GM21723 (cell line): ENCODE data around the gene PCNX2.
"Not testable (repeated sequence)": the region's sequence is repeated elsewhere in the genome, so short reads cannot be mapped to it uniquely, and the experiment has no call there.

Experiments used
- ATAC-seq: cut with Tn5 transposase; IDR thresholded peaks from one replicate; pipeline ENCODE4 v1.9.1; 2021; ENCODE audit warnings: mild to moderate bottlenecking, moderate library complexity; ENCODE audit not compliant: unreplicated experiment

PCNX2 gene

DNA sequence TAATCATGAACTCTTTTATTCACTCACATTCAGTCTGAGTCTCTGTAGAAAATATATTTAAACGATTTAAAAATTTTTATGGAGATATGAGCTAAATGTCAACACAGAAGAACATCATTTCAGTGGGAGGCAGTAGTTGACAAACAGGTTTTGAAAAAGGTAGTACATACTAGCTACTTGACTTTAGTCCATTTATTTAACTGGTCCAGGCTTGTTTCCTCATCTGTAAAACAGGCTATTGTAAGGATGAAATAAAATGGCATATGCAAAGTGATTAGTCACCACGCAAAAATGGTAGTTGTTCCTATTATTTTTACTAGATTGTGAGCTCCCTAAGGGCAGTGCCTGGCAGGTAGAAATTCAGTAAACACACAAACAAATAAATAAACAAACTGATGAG is 270.0 kb downstream of the PCNX2 start:
- no peak for ATAC-seq

DNA sequence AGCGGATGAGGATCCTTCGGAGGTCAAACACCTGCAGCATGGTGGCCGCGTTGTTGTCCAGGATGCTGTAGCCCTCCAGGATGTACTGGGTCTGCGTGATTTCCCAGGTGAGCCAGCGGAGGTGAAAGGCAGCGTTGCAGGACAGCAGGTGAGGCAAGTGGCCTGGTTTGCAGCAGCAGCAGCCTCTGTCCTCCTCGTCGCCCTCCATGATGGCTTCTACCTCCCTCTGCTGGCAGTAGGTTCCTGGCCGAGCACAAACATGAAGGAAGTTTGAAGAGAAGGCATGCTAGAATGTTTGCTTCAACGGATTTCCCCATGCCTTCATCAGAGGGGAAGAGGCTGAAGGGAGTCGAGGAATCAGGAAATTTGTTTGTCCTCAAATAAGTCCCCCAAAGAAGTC is 270.4 kb downstream of the PCNX2 start:
- ATAC-seq: no peak

DNA sequence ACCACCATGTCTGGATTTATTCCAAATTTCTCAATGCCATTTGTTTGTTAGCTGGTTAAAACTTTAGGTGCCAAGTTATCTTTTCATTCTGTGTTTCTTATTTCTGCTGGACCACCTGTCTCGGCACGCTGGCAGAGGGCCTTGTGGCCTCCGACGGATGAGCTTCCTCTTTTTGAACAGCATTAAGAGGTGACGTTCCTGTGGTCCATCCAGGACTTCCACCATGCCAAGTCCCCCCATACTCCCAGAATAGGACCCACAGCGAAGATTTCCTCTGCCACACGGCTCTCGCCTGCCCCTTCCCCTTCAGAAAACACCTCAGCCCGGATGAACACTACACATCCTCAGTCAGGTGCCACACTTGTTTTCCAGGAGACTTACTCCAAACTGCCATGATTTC is 271.3 kb downstream of the PCNX2 start:
- ATAC-seq: no peak

DNA sequence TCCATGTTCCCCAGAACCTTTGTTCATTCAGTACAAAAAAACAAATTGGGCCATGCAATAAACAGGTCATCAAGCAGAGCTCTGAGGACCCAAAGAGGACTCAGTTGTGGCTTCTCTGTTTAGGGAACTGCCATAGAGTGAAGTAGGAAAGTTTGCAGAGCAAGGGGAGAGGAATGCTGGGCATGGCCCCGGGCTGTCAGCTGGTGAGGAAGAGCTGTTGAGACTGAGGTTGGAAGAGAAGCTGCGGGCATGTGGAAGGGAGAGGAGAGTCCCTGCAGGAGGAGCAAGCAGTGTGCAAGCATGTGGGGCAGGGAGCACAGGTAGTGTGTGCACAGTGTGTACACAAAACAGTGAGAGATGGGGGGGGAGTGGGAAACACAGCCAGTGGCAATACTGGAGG is 273.3 kb downstream of the PCNX2 start:
- ATAC-seq: no peak

DNA sequence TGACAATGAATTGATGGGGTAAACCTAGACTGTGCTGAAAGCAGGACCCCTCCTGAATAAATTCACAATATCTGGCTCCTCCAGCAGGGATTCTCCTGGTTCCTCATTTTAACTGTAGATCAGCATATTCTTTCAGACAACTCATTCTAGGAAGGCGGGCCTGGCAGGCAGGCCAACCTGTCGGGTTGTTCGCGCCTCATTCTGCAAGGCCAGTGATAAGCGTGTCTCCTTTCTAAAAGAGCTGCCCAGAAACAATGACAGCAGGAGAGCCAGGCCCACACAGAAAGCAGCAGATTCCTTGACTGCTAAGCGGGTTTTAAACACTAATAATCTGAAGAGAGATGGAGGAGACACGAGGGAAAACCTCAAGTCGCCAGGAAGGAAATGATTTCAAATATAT is 275.1 kb downstream of the PCNX2 start:
- no peak for ATAC-seq

DNA sequence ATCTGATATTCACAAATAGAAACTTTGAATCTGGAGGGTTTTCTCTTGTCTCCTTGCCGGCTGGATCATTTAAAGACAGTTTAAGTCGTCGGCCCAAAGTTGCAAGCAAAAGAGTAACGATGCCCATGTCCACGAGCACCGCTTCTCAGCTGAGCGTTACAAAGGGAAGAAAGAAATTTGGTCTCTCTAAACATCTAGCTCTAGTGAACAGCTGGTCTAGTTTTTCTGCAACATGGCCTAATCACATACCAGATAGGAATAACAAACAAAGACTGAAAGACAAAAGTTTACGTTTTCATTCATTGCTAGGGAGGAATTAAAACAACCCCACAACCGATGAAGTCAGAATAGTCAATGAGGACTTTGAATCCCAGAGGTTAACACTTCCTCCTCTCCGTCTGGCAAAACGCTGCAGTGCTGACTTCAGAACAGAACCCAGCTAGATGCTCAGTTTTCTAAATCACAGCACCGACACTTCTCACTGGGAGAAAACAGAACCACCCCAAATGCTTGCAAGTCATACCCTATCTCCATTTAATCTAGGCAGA is 275.7 kb downstream of the PCNX2 start:
- ATAC-seq: no peak

DNA sequence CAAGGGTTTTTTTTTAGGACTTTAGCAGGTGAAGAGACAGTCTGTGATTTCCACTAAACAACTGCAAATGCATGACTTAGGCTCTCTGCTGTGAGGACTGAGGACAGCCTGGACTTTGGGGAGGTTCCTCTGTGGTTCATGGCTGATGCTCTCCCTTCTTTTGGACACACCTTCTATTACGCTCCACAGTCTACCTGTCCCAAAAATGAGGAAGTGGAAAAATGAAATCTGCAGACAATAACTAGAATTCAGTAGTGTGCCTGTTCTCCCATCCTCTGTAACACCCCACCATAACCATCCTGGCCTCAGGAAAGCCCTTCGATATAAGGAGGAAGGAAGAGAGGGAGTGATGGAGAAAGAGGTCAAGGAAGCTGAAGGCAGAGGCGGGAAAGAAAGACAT is 276.4 kb downstream of the PCNX2 start:
- no peak for ATAC-seq

DNA sequence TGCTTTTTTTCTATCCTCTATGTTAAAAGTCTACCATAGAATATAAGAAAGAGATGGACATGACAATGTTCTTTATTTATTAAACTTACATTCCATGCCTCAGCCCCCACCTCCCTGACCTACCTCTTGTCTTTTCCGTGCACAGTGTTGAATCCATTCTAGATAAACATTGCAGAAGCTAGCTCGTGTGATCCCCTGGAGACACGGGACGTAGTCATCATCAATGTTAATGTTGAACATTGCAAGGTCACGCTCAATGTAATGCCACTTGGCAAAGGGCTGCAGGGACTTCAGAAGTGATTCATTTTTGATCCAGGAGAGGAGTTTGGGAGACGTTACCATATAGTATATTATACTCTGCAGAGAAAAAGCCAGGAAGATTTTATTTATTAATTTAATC is 278.7 kb downstream of the PCNX2 start:
- no peak for ATAC-seq

DNA sequence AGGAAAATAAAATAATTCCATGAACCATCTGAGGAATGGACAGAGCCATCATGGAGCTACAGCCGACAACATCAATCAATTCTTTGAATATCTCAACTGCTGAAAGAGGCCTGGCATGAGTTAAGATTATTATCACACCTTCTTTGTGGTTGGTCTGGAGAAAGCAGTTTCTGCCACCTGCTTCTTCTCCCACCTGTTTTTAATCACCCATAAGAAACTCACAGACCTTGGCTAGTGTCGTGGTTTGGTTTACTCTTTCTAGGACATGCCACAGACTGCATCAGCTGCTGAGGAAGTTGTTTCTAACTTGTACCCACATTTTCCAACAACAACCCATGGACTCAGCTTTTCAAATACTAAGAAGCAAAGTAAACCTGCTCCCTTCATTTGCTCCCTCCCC is 279.6 kb downstream of the PCNX2 start:
- no peak for ATAC-seq

DNA sequence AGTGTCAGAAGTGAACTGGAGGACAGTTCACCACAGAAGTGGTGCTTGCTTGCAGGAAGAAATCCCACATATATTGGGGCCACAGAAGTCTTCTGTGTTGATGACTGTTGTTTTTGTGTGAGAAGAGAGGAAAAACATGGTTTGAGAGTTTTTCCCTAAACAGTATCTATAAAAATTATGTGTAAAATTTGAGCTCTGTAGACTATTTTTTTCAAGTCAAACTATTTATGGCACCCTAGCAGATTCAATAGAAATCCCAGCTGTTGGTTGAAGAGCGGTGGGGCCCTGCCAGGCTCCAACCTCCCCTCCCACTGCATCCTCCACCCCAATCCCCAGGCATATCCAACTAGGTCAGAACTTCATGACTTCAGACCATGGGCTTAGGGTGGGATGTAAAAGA is 283.5 kb downstream of the PCNX2 start:
- no peak for ATAC-seq

DNA sequence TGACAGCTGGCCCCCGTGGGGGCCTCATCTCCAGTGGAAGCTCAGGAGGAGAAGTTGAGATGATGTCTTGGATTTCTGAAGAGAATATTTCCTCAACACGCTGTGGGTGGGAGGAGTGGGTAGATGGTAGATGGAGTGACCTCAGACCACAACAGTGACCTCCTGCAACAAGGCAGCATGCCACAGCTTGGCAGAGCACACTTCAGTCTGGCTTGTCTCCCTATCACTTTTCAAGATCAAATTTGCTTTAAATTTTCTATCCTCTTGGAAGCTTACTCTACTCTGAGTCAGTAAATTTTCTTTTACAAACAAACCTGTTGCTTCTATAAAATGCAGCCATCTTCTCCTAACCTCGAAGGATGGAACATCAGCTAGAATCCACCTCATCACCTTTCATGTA is 285.4 kb downstream of the PCNX2 start:
- ATAC-seq: no peak

DNA sequence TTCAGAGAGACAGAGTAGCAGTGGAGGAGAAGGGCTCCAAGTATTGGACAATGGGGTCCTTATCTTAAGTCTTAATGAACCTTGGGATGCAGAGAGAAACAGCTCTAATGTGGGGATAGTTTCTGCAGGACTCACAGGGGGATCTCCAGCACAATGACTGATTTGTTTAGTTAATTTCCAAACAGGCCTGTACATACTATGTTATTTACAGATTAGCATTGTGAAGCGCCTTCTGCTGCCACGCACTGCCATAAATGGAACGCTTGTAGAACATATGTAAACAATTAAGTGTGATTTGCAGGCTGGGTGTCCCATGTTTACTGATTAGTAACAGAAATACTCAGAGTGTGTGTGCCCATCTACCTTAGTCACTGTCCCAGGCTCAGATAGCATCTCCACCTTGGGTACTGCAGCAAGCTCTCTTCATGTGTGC is 289.0 kb downstream of the PCNX2 start:
- ATAC-seq: no peak

DNA sequence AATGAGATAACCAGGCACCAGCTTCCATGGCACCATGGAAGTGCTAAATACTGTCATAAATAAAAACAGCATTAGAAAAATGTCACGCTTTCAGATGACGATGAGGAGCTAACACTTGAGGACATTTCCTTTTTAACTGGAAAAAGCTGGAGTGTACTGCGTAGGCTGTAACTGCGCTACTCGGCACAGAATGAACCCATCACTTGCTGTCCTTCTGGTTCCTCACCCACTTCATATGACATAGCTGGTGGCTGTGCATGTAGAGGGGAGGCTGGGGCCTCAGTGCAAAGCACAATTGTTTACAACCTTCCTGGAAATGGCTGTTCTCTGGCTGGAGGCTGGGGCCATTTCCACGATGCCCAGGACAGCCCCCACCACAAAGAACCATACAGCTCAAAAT is 289.4 kb downstream of the PCNX2 start:
- no peak for ATAC-seq

DNA sequence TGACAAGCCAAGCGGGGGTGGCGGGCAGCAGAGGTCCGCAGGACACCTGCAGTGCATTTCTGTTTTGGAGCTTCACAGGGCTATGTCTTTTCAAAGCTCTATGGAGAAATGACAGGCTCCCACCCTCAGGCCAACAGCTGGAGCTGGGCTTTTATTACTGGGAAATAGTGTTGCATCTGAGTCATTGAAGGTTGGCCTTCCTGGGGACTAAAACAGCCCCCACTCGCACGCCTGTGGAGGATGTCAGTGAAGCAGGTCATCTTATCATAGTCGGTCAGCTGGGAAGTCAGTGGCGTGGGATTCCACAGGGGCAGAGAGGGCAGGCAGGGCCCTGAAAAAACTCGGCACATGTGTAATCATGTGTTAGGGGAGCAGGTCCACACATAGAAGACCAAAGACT is 289.8 kb downstream of the PCNX2 start:
- ATAC-seq: no peak

DNA sequence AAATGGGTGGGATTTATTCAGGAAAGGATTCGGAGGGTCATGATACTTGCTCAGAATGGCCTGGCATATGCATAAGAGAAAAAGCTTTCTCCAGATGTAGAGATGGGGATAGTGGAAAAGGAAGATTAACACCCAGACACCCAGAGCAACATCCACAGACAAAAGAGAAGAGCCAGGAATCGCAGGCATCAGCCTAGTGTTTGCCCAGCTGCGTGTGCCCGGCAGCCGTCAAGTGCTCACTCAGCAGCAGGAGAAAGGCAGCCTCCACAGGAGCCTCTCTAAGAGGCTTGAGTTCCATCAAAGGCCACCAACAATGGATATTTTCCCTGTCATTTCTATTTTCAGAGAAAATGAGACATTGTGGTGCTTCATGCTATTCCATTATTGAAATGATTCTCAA is 290.4 kb downstream of the PCNX2 start:
- no peak for ATAC-seq

DNA sequence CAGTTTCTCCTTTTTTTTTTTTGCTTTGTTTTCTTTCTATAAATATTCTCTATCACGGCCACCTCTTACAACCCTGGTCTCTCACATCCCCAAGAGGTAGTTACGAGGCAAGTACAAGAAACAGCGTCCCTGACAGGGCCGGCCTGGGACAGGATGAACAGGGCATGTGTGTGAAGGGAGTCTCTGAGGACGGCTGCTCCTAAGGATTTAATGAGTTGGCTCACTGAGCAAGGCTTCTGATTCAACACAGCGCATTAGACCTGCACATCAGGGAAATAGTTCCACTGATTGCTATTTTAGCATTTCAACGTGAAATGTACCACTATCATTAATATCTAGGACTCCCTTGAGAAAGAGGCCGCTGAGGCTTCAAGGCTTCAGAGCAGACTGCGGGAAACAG is 291.1 kb downstream of the PCNX2 start:
- ATAC-seq: no peak

DNA sequence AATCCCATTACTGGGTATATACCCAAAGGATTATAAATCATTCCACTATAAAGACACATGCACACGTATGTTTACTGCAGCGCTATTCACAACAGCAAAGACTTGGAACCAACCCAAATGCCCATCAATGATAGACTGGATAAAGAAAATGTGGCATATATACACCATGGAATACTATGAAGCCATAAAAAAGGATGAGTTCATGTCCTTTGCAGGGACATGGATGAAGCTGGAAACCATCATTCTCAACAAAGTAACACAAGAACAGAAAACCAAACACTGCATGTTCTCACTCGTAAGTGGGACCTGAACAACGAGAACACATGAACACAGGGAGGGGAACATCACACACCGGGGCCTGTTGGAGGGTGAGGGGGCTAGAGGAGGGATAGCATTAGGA is 291.9 kb downstream of the PCNX2 start:
- not testable (repeated sequence) for ATAC-seq

DNA sequence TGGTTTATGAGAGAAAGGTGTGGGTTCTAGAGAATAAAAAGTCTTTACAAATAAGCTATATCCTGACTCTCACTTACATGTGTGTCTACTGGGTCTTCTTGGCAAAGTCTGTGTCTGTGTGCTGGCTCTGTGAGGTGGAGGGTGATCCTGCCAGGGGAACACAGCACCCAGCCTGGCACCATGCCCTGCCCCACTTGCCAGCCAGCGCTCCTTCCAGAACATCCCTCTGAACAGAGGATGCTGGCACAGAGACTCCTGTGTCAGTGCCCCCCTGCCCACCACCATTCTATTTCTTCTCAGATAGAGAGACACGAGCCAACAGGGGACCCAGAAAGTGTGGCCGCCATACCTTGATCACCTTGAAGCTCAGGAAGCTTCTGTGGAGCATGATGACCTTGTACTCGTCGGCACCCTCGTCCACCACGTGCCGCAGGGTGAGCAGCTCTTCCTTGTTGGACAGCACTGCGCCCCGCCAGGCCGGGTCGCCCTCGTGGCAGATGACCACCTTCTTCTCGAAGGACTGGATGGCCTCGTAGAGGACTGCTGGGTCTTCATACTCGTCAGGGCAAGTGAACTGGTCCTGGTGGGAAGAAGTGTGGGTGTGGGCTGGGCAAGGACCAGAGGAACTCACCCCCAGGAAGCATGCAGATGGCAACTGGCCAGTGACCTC is 295.4 kb downstream of the PCNX2 start:
- ATAC-seq: no peak

DNA sequence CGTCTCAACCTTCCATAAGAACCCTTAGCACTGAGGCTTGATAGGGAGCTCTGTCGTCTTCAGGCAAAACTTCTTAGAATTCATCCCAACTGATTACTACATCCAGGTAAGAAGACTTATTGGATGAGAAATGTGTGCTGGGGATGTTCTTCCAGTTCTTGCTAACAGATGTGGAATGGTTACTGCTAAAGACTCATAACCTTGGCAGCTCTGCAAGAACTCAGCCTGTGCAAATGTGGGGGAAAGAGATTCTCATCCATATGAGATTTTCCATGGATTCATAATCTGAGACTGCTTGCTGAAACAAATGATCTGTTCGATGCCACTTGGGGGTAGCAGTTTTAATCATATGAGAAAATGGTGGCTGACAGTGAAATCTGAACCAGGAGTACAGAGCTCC is 296.9 kb downstream of the PCNX2 start:
- no peak for ATAC-seq

DNA sequence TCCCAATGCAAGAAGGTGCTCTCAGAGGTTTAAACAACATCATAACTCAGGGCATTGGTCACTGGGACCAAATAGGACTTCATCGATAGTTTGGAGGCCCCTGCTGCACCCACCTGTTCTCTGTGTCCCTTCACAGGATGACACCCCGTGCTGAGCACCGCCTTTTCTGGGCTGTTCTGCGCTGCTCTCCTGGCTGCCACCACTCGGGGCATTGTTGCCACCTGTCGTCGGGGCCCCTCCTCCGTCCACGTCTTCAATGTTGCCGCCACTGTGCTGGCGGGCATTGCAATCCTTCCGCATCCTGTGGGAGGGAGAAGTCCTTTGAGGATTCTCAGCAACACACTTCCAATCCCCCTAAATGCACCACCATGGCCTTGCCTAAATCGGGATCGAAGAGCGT is 297.4 kb downstream of the PCNX2 start:
- no peak for ATAC-seq

DNA sequence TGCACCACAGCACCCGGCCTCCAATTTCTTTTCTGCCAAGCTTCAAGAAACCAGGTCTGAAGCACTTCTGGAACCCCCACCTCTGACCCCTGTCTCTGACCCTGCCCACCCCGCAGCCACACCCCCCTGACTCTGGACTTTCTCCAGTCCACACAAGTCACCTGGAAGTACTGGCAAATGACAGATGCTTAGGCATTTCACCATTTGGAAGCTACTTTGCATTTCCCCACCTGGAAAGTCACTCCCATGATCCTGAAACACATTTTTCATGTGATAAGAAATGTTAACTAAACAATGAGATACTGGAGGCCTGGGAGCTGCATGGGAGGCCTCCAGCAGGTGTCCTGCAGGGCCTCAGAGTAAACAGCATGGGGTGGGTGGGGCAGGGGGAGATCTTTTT is 299.4 kb downstream of the PCNX2 start:
- ATAC-seq: no peak

DNA sequence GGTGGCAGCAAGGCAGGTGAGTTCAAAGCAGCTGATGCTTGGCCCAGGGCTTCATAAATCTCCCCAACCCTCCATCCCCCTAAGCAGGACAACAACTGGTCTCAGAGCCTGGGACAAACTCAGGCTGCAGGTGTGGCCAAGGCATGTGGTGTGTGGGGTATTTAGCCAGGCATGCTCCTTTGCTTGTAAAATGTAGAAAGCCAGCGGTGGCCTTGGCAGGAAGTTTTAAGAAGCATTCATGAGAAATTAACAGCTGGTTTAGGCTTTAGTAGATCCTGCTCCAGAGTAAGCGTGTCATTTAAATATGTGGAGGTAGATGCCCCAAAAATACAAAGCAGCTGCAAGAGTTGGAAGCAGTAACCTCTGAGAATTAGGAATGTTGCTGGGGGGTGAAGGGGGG is 300.3 kb downstream of the PCNX2 start:
- no peak for ATAC-seq

DNA sequence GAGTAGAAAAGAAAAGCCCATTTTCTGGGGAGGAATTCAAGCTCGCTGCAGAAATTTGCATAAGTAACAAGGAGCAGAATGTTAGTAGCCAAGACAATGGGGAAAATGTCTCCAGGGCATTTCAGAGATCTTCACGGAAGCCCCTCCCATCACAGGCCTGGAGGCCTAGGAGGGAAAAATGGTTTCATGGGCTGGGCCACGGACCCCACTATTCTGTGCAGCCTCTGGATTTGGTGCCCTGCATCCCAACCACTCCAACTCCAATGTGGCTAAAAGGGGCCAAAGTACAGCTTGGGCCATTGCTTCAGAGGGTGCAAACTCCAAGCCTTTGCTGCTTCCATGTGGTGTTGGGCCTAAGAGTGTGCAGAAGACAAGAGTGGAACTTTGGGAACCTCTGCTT is 302.0 kb downstream of the PCNX2 start:
- no peak for ATAC-seq
